Skin of body (tissue), 2 donors: Measurements from ENCODE around the gene PTPRCAP. TPM values are rescaled to one million over a fixed set of nuclear protein-coding genes. Genes with fewer than 3 reads are reported as not detected.
A peak's percentile ranks its signal among the peaks of the same experiment; 100 is the strongest.
"Not testable (repeated sequence)": the region's sequence is repeated elsewhere in the genome, so short reads cannot be mapped to it uniquely, and the experiment has no call there.

ENCODE experiments used
- DNase-seq: peaks from one replicate; lab custom pipeline; 2025; lab: John Stamatoyannopoulos, UW
- total RNA-seq: library from RNA; depleted of rRNA; stranded (reverse); fragments of >200 nt; gene quantifications from one replicate; pipeline ENCODE4 v1.2.3, GENCODE V29; 2014

The PTPRCAP gene
- total RNA-seq, 1 donor from 2014 or later: 0.89 TPM

GRCh38 chr11:67410984-67411784 is 26.3 kb downstream of the PTPRCAP start:
- DNase-seq: no peak

GRCh38 chr11:67410369-67410831 is 27.1 kb downstream of the PTPRCAP start:
- DNase-seq: no peak

- DNase-seq: no peak
These were observed 27.6 kb downstream of the PTPRCAP start for GRCh38 chr11:67409781-67410368.

GRCh38 chr11:67409261-67409666 is 28.2 kb downstream of the PTPRCAP start:
- no peak for DNase-seq

GRCh38 chr11:67408437-67409200 is 28.9 kb downstream of the PTPRCAP start:
- no peak for DNase-seq

GRCh38 chr11:67407688-67408163 is 29.8 kb downstream of the PTPRCAP start:
- DNase-seq: no peak

- no peak for DNase-seq
These were observed 30.4 kb downstream of the PTPRCAP start for GRCh38 chr11:67406969-67407687.

- DNase-seq: no peak
These were observed 31.0 kb downstream of the PTPRCAP start for GRCh38 chr11:67406420-67406968.

- DNase-seq: no peak
These were observed 31.7 kb downstream of the PTPRCAP start for GRCh38 chr11:67405688-67406339.

- no peak for DNase-seq
These were observed 32.3 kb downstream of the PTPRCAP start for GRCh38 chr11:67405196-67405567.

- DNase-seq: no peak
These were observed 32.8 kb downstream of the PTPRCAP start for GRCh38 chr11:67404515-67405195.

GRCh38 chr11:67403085-67403484 is 34.4 kb downstream of the PTPRCAP start:
- DNase-seq: not testable (repeated sequence)

- DNase-seq: not testable (repeated sequence)
These were observed 35.2 kb downstream of the PTPRCAP start for GRCh38 chr11:67402192-67402839.

GRCh38 chr11:67401495-67402191 is 35.8 kb downstream of the PTPRCAP start, which contains the start of gene PPP1CA:
Gene PPP1CA (minus strand): TSS chr11:67401858. CDS start chr11:67401782, 76 bp downstream.
- DNase-seq: peak; percentile 90

- no peak for DNase-seq
These were observed 36.5 kb downstream of the PTPRCAP start for GRCh38 chr11:67400942-67401494.

- no peak for DNase-seq
These were observed 37.1 kb downstream of the PTPRCAP start for GRCh38 chr11:67400251-67400941.

GRCh38 chr11:67398661-67399563 is 38.6 kb downstream of the PTPRCAP start:
- DNase-seq: no peak
